ENCODE measurements around the gene UBE3B.

- TF ChIP-seq CTCF (IDR thresholded peaks at IDR 0.05) (no peak), EP300 (IDR thresholded peaks at IDR 0.05) (no peak), POLR2A (IDR thresholded peaks at IDR 0.05) (no peak)
These were observed 56.0 kb downstream of the UBE3B start for GRCh38 chr12:109533487-109533740.
